Panc1 (cell line): ENCODE data around the gene INPP5A. TPM values are rescaled to one million over a fixed set of nuclear protein-coding genes. Genes with fewer than 3 reads are reported as not detected.

Source experiments
- ATAC-seq: fragments of 200-7000 bp; cut with Tn5 transposase; 2 replicates; pipeline ENCODE4 v1.9.1; 2020; ENCODE audit warnings: mild to moderate bottlenecking, moderate library complexity
- BruUV-seq: library from RNA; stranded (reverse); fragments of 400-500 nt; replicated peaks from 2 replicates; lab custom pipeline; 2021; lab: Mats Ljungman, UMichigan
- CTCF ChIA-PET: fragments of 300-600 bp; sonication (Branson Sonifier 250); formaldehyde crosslinking; loops from one replicate; lab custom pipeline; 2022; ENCODE audit warnings: antibody characterized with exemption; lab: Charles Lee
- POLR2A ChIA-PET: fragments of 300-600 bp; sonication (Branson Sonifier 250); formaldehyde crosslinking; loops from one replicate; lab custom pipeline; 2022; ENCODE audit warnings: antibody characterized with exemption; lab: Charles Lee
- DNase-seq: peaks from one replicate; pipeline ENCODE4 v3.0.0-alpha.2; 2010; ENCODE audit warnings: low read depth, low spot score
- H3K27ac ChIP-seq: 2 replicates; pipeline ENCODE4 v1.5.1; 2011; ENCODE audit warnings: mild to moderate bottlenecking, low read length, inconsistent platforms
- H3K27me3 ChIP-seq: fragments of 200-500 bp; sonication (Bioruptor generic); 2 replicates; pipeline ENCODE4 v1.6.0; 2014; ENCODE audit warnings: low read length, inconsistent platforms; ENCODE audit not compliant: control insufficient read depth, insufficient read depth
- H3K36me3 ChIP-seq: fragments of 200-500 bp; sonication (Bioruptor generic); 2 replicates; pipeline ENCODE4 v1.5.1; 2014; ENCODE audit warnings: inconsistent platforms, mild to moderate bottlenecking, low read length, moderate library complexity; ENCODE audit not compliant: control insufficient read depth, insufficient read depth
- H3K4me1 ChIP-seq: 2 replicates; pipeline ENCODE4 v1.5.1; 2011; ENCODE audit warnings: inconsistent platforms, mild to moderate bottlenecking, low read length, moderate library complexity; ENCODE audit not compliant: control insufficient read depth, insufficient read depth
- H3K4me3 ChIP-seq, 2 experiments: 2 replicates each; pipeline ENCODE4 v1.5.1; 2011 to 2012; ENCODE audit warnings: low read depth in 2 of 2, low read length in 2 of 2, mild to moderate bottlenecking in 2 of 2, inconsistent platforms in 1 of 2, moderate library complexity in 1 of 2
- H3K9me3 ChIP-seq: fragments of 200-500 bp; sonication (Bioruptor generic); 2 replicates; pipeline ENCODE4 v1.5.1; 2014; ENCODE audit warnings: low read depth, mild to moderate bottlenecking, inconsistent platforms, low read length, moderate library complexity; ENCODE audit not compliant: control insufficient read depth, insufficient read depth
- POLR2AphosphoS5 ChIP-seq: IDR thresholded peaks from 2 replicates; pipeline ENCODE4 v1.6.1; 2012; ENCODE audit warnings: mild to moderate bottlenecking, low read depth, low read length, moderate library complexity
- SIN3A ChIP-seq: IDR thresholded peaks from 2 replicates; pipeline ENCODE4 v1.6.1; 2012; ENCODE audit warnings: low read depth, mild to moderate bottlenecking, low read length, moderate library complexity, borderline replicate concordance; ENCODE audit not compliant: insufficient read depth
- TCF7L2 ChIP-seq: IDR thresholded peaks from 2 replicates; pipeline ENCODE4 v1.6.1; 2011; ENCODE audit warnings: mild to moderate bottlenecking, low read depth, low read length, inconsistent platforms
- in situ Hi-C: cut with HindIII; loops from 2 replicates; pipeline ENCODE4 v1.10.0; 2016; ENCODE audit warnings: low sequenced_read_pairs, low pct_unique_long_range_greater_than_20kb
- intact Hi-C: fragments of 100-400 bp; cut with micrococcal nuclease; formaldehyde crosslinking; loops from one replicate; pipeline ENCODE4 v1.10.0; 2022; ENCODE audit not compliant: unreplicated experiment
- total RNA-seq: library from RNA; stranded (reverse); gene quantifications from one replicate; pipeline ENCODE4 v1.2.1, GENCODE V29; 2021; ENCODE audit not compliant: unreplicated experiment
- TF ChIP-seq, protein P1 (sequence below), 2 experiments: IDR thresholded peaks; 2 replicates each; pipeline ENCODE4 v1.6.1; 2011 to 2012; ENCODE audit warnings: low read depth in 2 of 2, control low read depth in 1 of 2, low read length in 1 of 2, mild to moderate bottlenecking in 1 of 2, moderate library complexity in 1 of 2; ENCODE audit not compliant: insufficient read depth in 1 of 2
- TF ChIP-seq, protein P2 (sequence below): fragments of 450-650 bp; IDR thresholded peaks from 2 replicates; pipeline ENCODE4 v1.5.1; 2017; ENCODE audit warnings: mild to moderate bottlenecking

Gene INPP5A
- total RNA-seq, 1 experiment from 2014 or later = 60.0 TPM

DNA sequence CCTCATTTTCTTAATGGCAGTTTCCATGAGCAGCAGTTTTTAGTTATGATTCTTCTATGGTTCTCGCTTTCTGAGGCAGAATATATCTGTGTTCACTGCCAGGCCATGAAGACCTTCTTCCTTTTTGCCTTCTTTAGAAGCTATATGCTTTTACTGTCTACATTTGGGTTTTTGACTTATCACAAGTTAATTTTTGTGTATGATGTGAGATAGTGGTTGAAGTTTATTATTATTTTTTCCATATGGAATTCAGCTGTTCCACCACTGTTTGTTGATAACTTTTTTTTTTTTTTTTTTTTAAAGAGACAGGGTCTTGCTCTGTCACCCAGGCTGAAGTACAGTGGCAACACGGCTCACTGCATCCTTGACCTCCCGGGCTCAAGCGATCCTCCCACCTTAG is 44.5 kb downstream of the INPP5A start:
- Histone ChIP-seq H3K9me3 (no peaks in the 10 kb centered on the region), H3K4me1 (peaks cover 49% of the 10 kb centered on the region), H3K27ac (no peak overlapping the region), H3K27me3 (no peaks in the 10 kb centered on the region), H3K36me3 (no peaks in the 10 kb centered on the region), H3K4me3 (no peak overlapping the region)
- TF ChIP-seq, protein P1, sequence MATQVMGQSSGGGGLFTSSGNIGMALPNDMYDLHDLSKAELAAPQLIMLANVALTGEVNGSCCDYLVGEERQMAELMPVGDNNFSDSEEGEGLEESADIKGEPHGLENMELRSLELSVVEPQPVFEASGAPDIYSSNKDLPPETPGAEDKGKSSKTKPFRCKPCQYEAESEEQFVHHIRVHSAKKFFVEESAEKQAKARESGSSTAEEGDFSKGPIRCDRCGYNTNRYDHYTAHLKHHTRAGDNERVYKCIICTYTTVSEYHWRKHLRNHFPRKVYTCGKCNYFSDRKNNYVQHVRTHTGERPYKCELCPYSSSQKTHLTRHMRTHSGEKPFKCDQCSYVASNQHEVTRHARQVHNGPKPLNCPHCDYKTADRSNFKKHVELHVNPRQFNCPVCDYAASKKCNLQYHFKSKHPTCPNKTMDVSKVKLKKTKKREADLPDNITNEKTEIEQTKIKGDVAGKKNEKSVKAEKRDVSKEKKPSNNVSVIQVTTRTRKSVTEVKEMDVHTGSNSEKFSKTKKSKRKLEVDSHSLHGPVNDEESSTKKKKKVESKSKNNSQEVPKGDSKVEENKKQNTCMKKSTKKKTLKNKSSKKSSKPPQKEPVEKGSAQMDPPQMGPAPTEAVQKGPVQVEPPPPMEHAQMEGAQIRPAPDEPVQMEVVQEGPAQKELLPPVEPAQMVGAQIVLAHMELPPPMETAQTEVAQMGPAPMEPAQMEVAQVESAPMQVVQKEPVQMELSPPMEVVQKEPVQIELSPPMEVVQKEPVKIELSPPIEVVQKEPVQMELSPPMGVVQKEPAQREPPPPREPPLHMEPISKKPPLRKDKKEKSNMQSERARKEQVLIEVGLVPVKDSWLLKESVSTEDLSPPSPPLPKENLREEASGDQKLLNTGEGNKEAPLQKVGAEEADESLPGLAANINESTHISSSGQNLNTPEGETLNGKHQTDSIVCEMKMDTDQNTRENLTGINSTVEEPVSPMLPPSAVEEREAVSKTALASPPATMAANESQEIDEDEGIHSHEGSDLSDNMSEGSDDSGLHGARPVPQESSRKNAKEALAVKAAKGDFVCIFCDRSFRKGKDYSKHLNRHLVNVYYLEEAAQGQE (IDR thresholded peaks at IDR 0.05; ENCODE audit: insufficient read depth in 1 of 2, low read depth in 2 of 2, low read length in 1 of 2) = no peak
- TF ChIP-seq SIN3A (no peak), POLR2AphosphoS5 (no peak), TCF7L2 (no peak)
- TF ChIP-seq, protein P2, sequence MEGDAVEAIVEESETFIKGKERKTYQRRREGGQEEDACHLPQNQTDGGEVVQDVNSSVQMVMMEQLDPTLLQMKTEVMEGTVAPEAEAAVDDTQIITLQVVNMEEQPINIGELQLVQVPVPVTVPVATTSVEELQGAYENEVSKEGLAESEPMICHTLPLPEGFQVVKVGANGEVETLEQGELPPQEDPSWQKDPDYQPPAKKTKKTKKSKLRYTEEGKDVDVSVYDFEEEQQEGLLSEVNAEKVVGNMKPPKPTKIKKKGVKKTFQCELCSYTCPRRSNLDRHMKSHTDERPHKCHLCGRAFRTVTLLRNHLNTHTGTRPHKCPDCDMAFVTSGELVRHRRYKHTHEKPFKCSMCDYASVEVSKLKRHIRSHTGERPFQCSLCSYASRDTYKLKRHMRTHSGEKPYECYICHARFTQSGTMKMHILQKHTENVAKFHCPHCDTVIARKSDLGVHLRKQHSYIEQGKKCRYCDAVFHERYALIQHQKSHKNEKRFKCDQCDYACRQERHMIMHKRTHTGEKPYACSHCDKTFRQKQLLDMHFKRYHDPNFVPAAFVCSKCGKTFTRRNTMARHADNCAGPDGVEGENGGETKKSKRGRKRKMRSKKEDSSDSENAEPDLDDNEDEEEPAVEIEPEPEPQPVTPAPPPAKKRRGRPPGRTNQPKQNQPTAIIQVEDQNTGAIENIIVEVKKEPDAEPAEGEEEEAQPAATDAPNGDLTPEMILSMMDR = no peak
- no peak for DNase-seq
- in situ Hi-C loops (no loop called here), intact Hi-C loops (no loop called here)
- no TSS peak for BruUV-seq
- CTCF ChIA-PET = interaction anchor here (0.6 kb wide), 1 partner anchor 61 kb away, joined by 3 read pairs; no protein-coding TSS in a partner anchor
- ATAC-seq = no peak
- POLR2A ChIA-PET = interaction anchor here (1.2 kb wide), 1 partner anchor 12 kb away, joined by 3 read pairs; no protein-coding TSS in a partner anchor

DNA sequence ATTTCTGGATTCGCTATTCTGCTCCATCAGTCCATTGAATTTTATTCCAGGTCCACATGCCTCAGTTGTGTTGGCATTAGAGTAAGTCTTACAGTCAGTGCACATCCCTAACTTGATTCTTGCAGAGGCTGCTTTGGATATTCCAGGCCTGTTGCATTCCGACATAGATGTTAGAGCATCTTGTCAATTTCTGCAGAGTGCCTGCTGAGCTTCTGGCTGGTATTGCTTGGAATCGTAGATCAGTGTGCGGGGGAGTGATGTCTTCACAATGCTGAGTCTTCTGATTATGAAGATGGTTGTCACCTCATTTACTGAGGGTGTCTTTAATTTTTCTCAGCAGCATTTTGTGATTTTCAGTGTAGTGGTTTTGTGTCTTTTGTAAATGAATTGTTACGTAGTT is 45.2 kb downstream of the INPP5A start:
- no peak for TF ChIP-seq POLR2AphosphoS5
- TF ChIP-seq SIN3A = no peak
- TF ChIP-seq TCF7L2 = no peak
- TF ChIP-seq, protein P1 (IDR thresholded peaks at IDR 0.05; ENCODE audit: insufficient read depth in 1 of 2, low read depth in 2 of 2, low read length in 1 of 2) = no peak
- TF ChIP-seq, protein P2 = no peak
- no peak overlapping the region for H3K4me3 ChIP-seq
- DNase-seq (no peak), ATAC-seq (peak; percentile 22; the same call in 1 of the 2 replicates)
- ChIA-PET POLR2A (no interaction called here), CTCF (no interaction called here)
- no peaks in the 10 kb centered on the region for H3K27me3 ChIP-seq
- H3K36me3 ChIP-seq = no peaks in the 10 kb centered on the region
- H3K4me1 ChIP-seq = peaks cover 42% of the 10 kb centered on the region
- H3K27ac ChIP-seq = peak overlapping the region; percentile 60
- no peaks in the 10 kb centered on the region for H3K9me3 ChIP-seq
- BruUV-seq = no TSS peak
- intact Hi-C loops (no loop called here), in situ Hi-C loops (no loop called here)
